Transverse colon (tissue), 4 donors: ENCODE results near the gene SSU72. TPM values are rescaled to one million over a fixed set of nuclear protein-coding genes. Genes with fewer than 3 reads are reported as not detected.

Experiments used
- DNase-seq: peaks from one replicate; pipeline ENCODE4 v3.0.0-alpha.2; 2019
- H3K27ac ChIP-seq, 4 donors: fragments of 200-600 bp; sonication (generic); 2 replicates each; pipeline ENCODE4 v1.5.1; 2016 to 2018; ENCODE audit warnings: inconsistent platforms in 4 of 4
- H3K27me3 ChIP-seq: fragments of 200-600 bp; sonication (generic); 2 replicates; pipeline ENCODE4 v1.5.1; 2017; ENCODE audit warnings: inconsistent platforms
- H3K36me3 ChIP-seq, 4 donors: fragments of 200-600 bp; sonication (generic); 2 replicates each; pipeline ENCODE4 v1.5.1; 2017 to 2019; ENCODE audit warnings: inconsistent platforms in 4 of 4
- H3K4me1 ChIP-seq, 4 donors: fragments of 200-600 bp; sonication (generic); 2 replicates each; pipeline ENCODE4 v1.5.1; 2017 to 2020; ENCODE audit warnings: inconsistent platforms in 4 of 4
- H3K4me3 ChIP-seq, 4 donors: fragments of 200-600 bp; sonication (generic); 1 replicate in 1 of 4; 2 replicates in 3 of 4; pipeline versions ENCODE4 v1.5.1 to v1.6.1; 2017 to 2019; ENCODE audit warnings: inconsistent platforms in 4 of 4
- H3K9me3 ChIP-seq, 2 donors: fragments of 200-600 bp; sonication (generic); 2 replicates each; pipeline ENCODE4 v1.5.1; 2017 to 2019; ENCODE audit warnings: inconsistent platforms in 2 of 2
- CTCF ChIP-seq, 5 experiments: fragments of 200-600 bp in 3 of 5; fragments of 450-650 bp in 2 of 5; sonication (generic) in 3 of 5; IDR thresholded peaks; 1 replicate in 2 of 5; 2 replicates in 3 of 5; pipeline ENCODE4 v1.5.1; 2016 to 2017; ENCODE audit warnings: antibody characterized with exemption in 5 of 5, inconsistent platforms in 3 of 5, mild to moderate bottlenecking in 2 of 5, moderate library complexity in 1 of 5
- EP300 ChIP-seq: sonication (generic); formaldehyde crosslinking; IDR thresholded peaks from one replicate; pipeline ENCODE4 v1.6.1; 2017; ENCODE audit warnings: antibody characterized with exemption, low read depth
- POLR2A ChIP-seq: fragments of 450-650 bp; IDR thresholded peaks from one replicate; pipeline ENCODE4 v1.6.1; 2016; ENCODE audit warnings: antibody characterized with exemption, mild to moderate bottlenecking, moderate library complexity
- POLR2AphosphoS5 ChIP-seq, 3 donors: sonication (generic); formaldehyde crosslinking; IDR thresholded peaks; one replicate each; pipeline ENCODE4 v1.6.1; 2016; ENCODE audit warnings: antibody characterized with exemption in 3 of 3
- WGBS, 2 donors: methylation state at CpG; one replicate each; pipeline ENCODE4 v1.1.5; 2018; ENCODE audit warnings: low coverage in 1 of 2; 5-methylcytosine and 5-hydroxymethylcytosine counted together
- in situ Hi-C, 4 donors: fragments of 200-750 bp; cut with MboI; loops; one replicate each; pipeline versions ENCODE4 v1.15.0 to v1.15.1; 2017; ENCODE audit warnings: low sequenced_read_pairs in 3 of 4, low pct_ligation_motif_present in 1 of 4, low pct_unique_long_range_greater_than_20kb in 1 of 4
- intact Hi-C: fragments of 100-400 bp; cut with DNase I; formaldehyde crosslinking; loops from one replicate; pipeline ENCODE4 v1.15.1; 2023; ENCODE audit warnings: low total_unique reads
- total RNA-seq, 4 donors: library from RNA; depleted of rRNA; stranded (reverse); fragments of >200 nt; gene quantifications; one replicate each; pipeline ENCODE4 v1.1.0, GENCODE V29; 2016

SSU72 gene
- total RNA-seq, 4 donors from 2014 or later = 95.0 to 162 (median 136) TPM

DNA sequence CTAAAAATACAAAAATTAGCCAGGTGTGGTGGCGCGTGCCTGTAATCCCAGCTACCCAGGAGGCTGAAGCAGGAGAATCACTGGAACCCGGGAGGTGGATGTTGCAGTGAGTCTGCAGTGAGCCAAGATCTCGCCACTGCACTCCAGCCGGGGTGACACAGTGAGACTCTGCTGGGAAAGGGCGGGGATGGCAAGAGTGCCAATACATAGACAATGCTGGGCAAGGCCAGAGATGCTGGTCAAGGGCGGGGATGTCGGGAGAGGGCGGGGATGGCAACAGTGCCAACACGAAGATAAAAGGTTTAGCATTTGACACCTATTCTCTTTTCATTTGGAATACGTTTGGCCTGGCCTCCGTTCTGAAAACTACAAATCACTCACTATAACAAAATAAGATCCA is 11.0 kb downstream of the SSU72 start:
- whole genome bisulfite sequencing, 2 donors = 84 to 88% methylated on average over 8 to 12 of the region's 12 CpGs
- no peak overlapping the region for H3K4me3 ChIP-seq
- peaks cover 0 to 9% (median 2%) of the 10 kb centered on the region in 4 donors for H3K4me1 ChIP-seq
- H3K9me3 ChIP-seq = no peaks in the 10 kb centered on the region
- H3K27ac ChIP-seq = no peak overlapping the region
- in situ Hi-C loops = no loop called here
- intact Hi-C loops = no loop called here
- no peak for DNase-seq
- TF ChIP-seq CTCF (IDR thresholded peaks at IDR 0.05) (no peak), POLR2AphosphoS5 (IDR thresholded peaks at IDR 0.05) (no peak), POLR2A (no peak)
- H3K27me3 ChIP-seq = no peaks in the 10 kb centered on the region
- H3K36me3 ChIP-seq = peaks cover 0 to 38% (median 16%) of the 10 kb centered on the region in 4 donors

GRCh38 chr1:1562556-1563195 is 12.0 kb downstream of the SSU72 start:
- in situ Hi-C loops = no loop called here
- WGBS, 2 donors = 92% methylated on average over 16 of the region's 21 CpGs; no CpG with 5 or more reads in 1 of the 2 donors

DNA sequence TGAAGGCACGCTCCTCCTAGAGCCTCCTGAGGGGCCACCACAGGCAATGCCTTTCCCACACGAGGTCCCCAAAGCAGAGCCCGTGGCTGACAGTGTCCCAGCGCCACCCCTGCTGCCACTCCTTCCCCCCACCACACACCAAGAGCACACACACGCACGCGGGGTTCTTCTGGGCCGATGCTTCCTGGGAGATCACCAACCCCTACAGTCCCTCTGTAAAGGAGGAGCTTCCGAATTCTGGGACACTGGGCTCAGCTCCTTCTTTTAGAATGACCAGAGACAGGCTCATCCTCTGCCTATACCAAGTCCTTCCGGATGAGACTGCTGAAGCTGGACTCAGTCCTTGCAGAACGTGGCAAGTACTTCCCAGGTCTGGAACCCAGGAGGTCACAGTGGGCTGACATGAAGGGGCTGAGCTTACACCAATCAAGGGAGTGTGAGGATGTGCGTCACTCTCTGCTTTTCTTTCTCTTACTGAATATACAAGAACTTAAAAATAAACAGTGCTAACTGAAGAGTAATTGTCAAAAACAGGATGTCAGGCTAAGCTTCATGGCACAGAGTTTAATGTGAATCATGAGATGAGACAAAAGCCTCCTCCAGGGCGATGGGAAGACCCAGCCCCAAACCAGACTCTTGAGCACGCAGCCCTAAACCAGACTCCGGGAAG is 12.7 kb downstream of the SSU72 start:
- Histone ChIP-seq H3K4me1 (no peaks in the 10 kb centered on the region), H3K27me3 (no peaks in the 10 kb centered on the region), H3K4me3 (no peak overlapping the region), H3K36me3 (peaks cover 0 to 38% (median 16%) of the 10 kb centered on the region in 4 donors), H3K27ac (no peak overlapping the region), H3K9me3 (no peaks in the 10 kb centered on the region)
- DNase-seq = no peak
- 91 to 100% methylated on average over 2 to 15 of the region's 15 CpGs for WGBS, 2 donors
- TF ChIP-seq POLR2AphosphoS5 (IDR thresholded peaks at IDR 0.05) (no peak), EP300 (no peak), POLR2A (no peak), CTCF (IDR thresholded peaks at IDR 0.05) (no peak)
- intact Hi-C loops (no loop called here), in situ Hi-C loops (no loop called here)

More at GRCh38 chr1:1562556-1563195, 12.0 kb downstream of the SSU72 start:
- Histone ChIP-seq H3K4me1 (no peaks in the 10 kb centered on the region), H3K27ac (no peak overlapping the region), H3K4me3 (no peak overlapping the region), H3K36me3 (peaks cover 0 to 38% (median 16%) of the 10 kb centered on the region in 4 donors), H3K27me3 (no peaks in the 10 kb centered on the region), H3K9me3 (no peaks in the 10 kb centered on the region)
- TF ChIP-seq POLR2A = no peak
- TF ChIP-seq POLR2AphosphoS5 (IDR thresholded peaks at IDR 0.05) = no peak
- TF ChIP-seq EP300 = no peak
- no peak for TF ChIP-seq CTCF (IDR thresholded peaks at IDR 0.05)
- intact Hi-C loops = no loop called here
- DNase-seq = no peak

DNA sequence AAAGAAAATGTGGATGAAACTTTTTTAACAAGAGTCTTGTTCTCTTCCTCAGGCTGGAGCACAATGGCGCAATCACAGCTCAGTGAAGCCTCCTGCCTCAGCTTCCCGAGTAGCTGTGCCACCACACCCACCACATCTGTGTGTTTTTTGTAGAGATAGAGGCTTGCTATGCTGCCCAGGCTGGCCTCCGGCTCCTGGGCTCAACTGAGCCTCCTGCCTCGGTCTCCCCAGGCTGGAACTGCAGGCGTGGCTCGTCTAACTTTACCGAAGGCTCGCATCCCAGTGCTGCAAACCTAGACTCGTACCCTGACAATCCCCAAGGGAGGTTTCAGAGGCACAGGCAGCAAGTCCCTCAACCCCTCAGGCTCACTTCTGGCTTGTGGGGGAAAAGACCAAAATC is 14.5 kb downstream of the SSU72 start:
- in situ Hi-C loops = no loop called here
- DNase-seq = no peak
- intact Hi-C loops = no loop called here
- 83% methylated on average over 9 of the region's 9 CpGs; no CpG with 5 or more reads in 1 of the 2 donors for WGBS, 2 donors
- Histone ChIP-seq H3K36me3 (peaks cover 0 to 38% (median 14%) of the 10 kb centered on the region in 4 donors), H3K9me3 (no peaks in the 10 kb centered on the region), H3K27me3 (no peaks in the 10 kb centered on the region), H3K4me1 (no peaks in the 10 kb centered on the region), H3K4me3 (no peak overlapping the region), H3K27ac (no peak overlapping the region)
- TF ChIP-seq EP300 = no peak
